HPDE6-E6E7 (cell line): Measurements from ENCODE around the gene ERP27.

ENCODE experiments used
- DNase-seq: peaks from one replicate; pipeline ENCODE4 v3.0.0; 2011; ENCODE audit warnings: missing footprints; ENCODE audit errors: extremely low spot score

The ERP27 gene

GRCh38 chr12:14938301-14938700 is at the start of gene ERP27:
TSS of gene ERP27 (minus strand) at chr12:14938537. CDS start at chr12:14938508, 29 bp downstream.
- DNase-seq: no peak

- DNase-seq: no peak
These were observed 49.7 kb upstream of the ERP27 start for GRCh38 chr12:14988035-14988434.

GRCh38 chr12:14986449-14986848 is 48.1 kb upstream of the ERP27 start:
- DNase-seq: no peak

GRCh38 chr12:14984766-14985285 is 46.5 kb upstream of the ERP27 start:
- no peak for DNase-seq

- no peak for DNase-seq
These were observed 45.7 kb upstream of the ERP27 start for GRCh38 chr12:14984036-14984435.

- no peak for DNase-seq
These were observed 44.7 kb upstream of the ERP27 start for GRCh38 chr12:14982991-14983390.

- DNase-seq: no peak
These were observed 44.2 kb upstream of the ERP27 start for GRCh38 chr12:14982562-14982961.

- no peak for DNase-seq
These were observed 42.7 kb upstream of the ERP27 start for GRCh38 chr12:14981049-14981448.

GRCh38 chr12:14979468-14979867 is 41.1 kb upstream of the ERP27 start:
- DNase-seq: no peak

GRCh38 chr12:14976658-14977057 is 38.3 kb upstream of the ERP27 start:
- DNase-seq: no peak

- no peak for DNase-seq
These were observed 37.1 kb upstream of the ERP27 start for GRCh38 chr12:14975457-14975856.

- no peak for DNase-seq
These were observed 36.3 kb upstream of the ERP27 start for GRCh38 chr12:14974633-14975032.

GRCh38 chr12:14972816-14973215 is 34.5 kb upstream of the ERP27 start, which contains the start of gene PDE6H:
TSS of gene PDE6H (plus strand) at chr12:14973042. CDS start at chr12:14978013, 4,971 bp downstream.
- DNase-seq: no peak

- DNase-seq: no peak
These were observed 32.1 kb upstream of the ERP27 start for GRCh38 chr12:14970473-14970872.

GRCh38 chr12:14968478-14968877 is 30.1 kb upstream of the ERP27 start:
- DNase-seq: no peak

- no peak for DNase-seq
These were observed 26.9 kb upstream of the ERP27 start for GRCh38 chr12:14965221-14965620.

GRCh38 chr12:14964406-14964805 is 26.1 kb upstream of the ERP27 start:
- DNase-seq: no peak

GRCh38 chr12:14963520-14963919 is 25.2 kb upstream of the ERP27 start:
- DNase-seq: no peak

GRCh38 chr12:14962797-14963196 is 24.5 kb upstream of the ERP27 start:
- no peak for DNase-seq

GRCh38 chr12:14962153-14962539 is 23.8 kb upstream of the ERP27 start:
- no peak for DNase-seq

GRCh38 chr12:14961466-14962152 is 23.3 kb upstream of the ERP27 start, which contains the start of gene ARHGDIB:
TSS of gene ARHGDIB (minus strand) at chr12:14961601. CDS start at chr12:14950712, 10,889 bp downstream.
- peak; percentile 69 for DNase-seq

GRCh38 chr12:14960548-14961465 is 22.5 kb upstream of the ERP27 start:
- DNase-seq: peak; percentile 72
